Breast epithelium (tissue), 4 donors: ENCODE measurements around the gene DSCAML1. TPM values are rescaled to one million over a fixed set of nuclear protein-coding genes. Genes with fewer than 3 reads are reported as not detected.

ENCODE experiments used
- DNase-seq, 2 donors: peaks; one replicate each; pipeline ENCODE4 v3.0.0-alpha.2; 2019; ENCODE audit warnings: low spot score in 2 of 2
- H3K27ac ChIP-seq, 2 donors: fragments of 200-600 bp; sonication (generic) in 1 of 2; one replicate each; pipeline ENCODE4 v1.5.1; 2016 to 2019; ENCODE audit warnings: mild to moderate bottlenecking in 1 of 2
- H3K27me3 ChIP-seq, 2 donors: fragments of 200-600 bp; sonication (generic) in 1 of 2; one replicate each; pipeline versions ENCODE4 v1.5.1 to v1.6.0; 2017 to 2019; ENCODE audit warnings: control low read depth in 1 of 2, mild to moderate bottlenecking in 1 of 2
- H3K36me3 ChIP-seq: fragments of 200-600 bp; one replicate; pipeline ENCODE4 v1.5.1; 2019
- H3K4me1 ChIP-seq, 2 donors: fragments of 200-600 bp; sonication (generic); one replicate each; pipeline ENCODE4 v1.5.1; 2016 to 2019; ENCODE audit warnings: control low read depth in 1 of 2
- H3K4me3 ChIP-seq, 3 donors: fragments of 200-600 bp; sonication (generic); 1 replicate in 2 of 3; 2 replicates in 1 of 3; pipeline ENCODE4 v1.5.1; 2016 to 2019; ENCODE audit warnings: mild to moderate bottlenecking in 3 of 3, moderate library complexity in 2 of 3
- H3K9me3 ChIP-seq, 2 donors: fragments of 200-600 bp; sonication (generic) in 1 of 2; one replicate each; pipeline ENCODE4 v1.5.1; 2016 to 2019; ENCODE audit warnings: control low read depth in 1 of 2
- CTCF ChIP-seq, 3 donors: fragments of 450-650 bp; IDR thresholded peaks; one replicate each; pipeline ENCODE4 v1.5.1; 2016 to 2017; ENCODE audit warnings: antibody characterized with exemption in 3 of 3, mild to moderate bottlenecking in 3 of 3, moderate library complexity in 3 of 3
- POLR2A ChIP-seq: fragments of 450-650 bp; IDR thresholded peaks from one replicate; pipeline ENCODE4 v1.6.1; 2016; ENCODE audit warnings: antibody characterized with exemption, mild to moderate bottlenecking, moderate library complexity
- POLR2AphosphoS5 ChIP-seq, 3 donors: sonication (generic); formaldehyde crosslinking; IDR thresholded peaks; one replicate each; pipeline ENCODE4 v1.6.1; 2017; ENCODE audit warnings: antibody characterized with exemption in 3 of 3
- intact Hi-C: fragments of 100-400 bp; cut with DNase I; formaldehyde crosslinking; loops from one replicate; pipeline ENCODE4 v1.15.1; 2023; ENCODE audit warnings: low total_unique reads
- total RNA-seq, 3 donors: library from RNA; depleted of rRNA; stranded (reverse); fragments of >200 nt; gene quantifications; one replicate each; pipeline ENCODE4 v1.1.0, GENCODE V29; 2016

The DSCAML1 gene
- total RNA-seq, 3 donors from 2014 or later = 0.33 to 1.8 (median 0.64) TPM

- H3K36me3 ChIP-seq = no peaks in the 10 kb centered on the region
- no peaks in the 10 kb centered on the region for H3K9me3 ChIP-seq
- no peak overlapping the region for H3K4me3 ChIP-seq
- H3K27me3 ChIP-seq = no peaks in the 10 kb centered on the region
- TF ChIP-seq POLR2A (no peak), CTCF (IDR thresholded peaks at IDR 0.05) (no peak), POLR2AphosphoS5 (IDR thresholded peaks at IDR 0.05) (no peak)
- no peak for DNase-seq
- H3K4me1 ChIP-seq = no peaks in the 10 kb centered on the region
- H3K27ac ChIP-seq = no peak overlapping the region
- intact Hi-C loops = no loop called here
These were observed 287.5 kb downstream of the DSCAML1 start for GRCh38 chr11:117509543-117509942.

GRCh38 chr11:117506971-117507370 lies 290.0 kb downstream of the DSCAML1 start:
- Histone ChIP-seq H3K4me3 (no peak overlapping the region), H3K27me3 (no peaks in the 10 kb centered on the region), H3K27ac (no peak overlapping the region), H3K36me3 (no peaks in the 10 kb centered on the region), H3K4me1 (no peaks in the 10 kb centered on the region), H3K9me3 (no peaks in the 10 kb centered on the region)
- intact Hi-C loops = no loop called here
- DNase-seq = no peak
- TF ChIP-seq POLR2A = no peak
- TF ChIP-seq POLR2AphosphoS5 (IDR thresholded peaks at IDR 0.05) = no peak
- no peak for TF ChIP-seq CTCF (IDR thresholded peaks at IDR 0.05)

DNA sequence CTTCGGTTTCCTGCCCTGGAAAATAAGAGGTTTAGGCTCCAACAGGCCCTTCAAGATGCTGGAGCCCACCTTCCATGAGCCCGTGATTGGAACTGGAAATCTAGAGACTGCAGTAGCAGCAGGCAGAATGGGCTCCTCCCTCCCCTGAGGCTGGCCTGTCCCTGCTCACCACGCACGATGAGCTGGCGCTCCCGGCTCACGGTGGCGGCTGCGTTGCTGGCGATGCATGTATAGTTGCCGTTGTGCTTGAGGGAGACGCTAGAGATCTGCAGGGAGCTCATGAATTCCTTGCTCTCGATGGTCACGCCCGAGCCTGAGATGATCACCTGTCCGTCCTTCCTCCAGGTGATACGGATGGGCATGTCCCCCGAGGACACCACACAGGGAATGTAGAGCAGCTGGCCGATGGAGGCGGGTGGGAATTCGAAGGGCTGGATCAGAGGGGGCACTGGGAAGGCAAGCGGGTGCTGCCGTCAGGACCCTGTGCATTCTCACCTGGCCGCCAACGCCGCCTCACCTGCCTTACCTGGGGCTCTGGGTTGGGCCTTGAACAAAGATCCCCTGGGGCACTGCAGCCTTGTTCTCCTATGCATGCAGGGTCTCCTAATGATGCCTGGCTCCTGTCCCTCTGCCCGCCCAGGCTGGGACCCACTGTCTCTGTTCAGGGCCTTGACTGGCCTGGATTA lies 291.6 kb downstream of the DSCAML1 start:
- Histone ChIP-seq H3K4me3 (no peak overlapping the region), H3K4me1 (no peaks in the 10 kb centered on the region), H3K9me3 (no peaks in the 10 kb centered on the region), H3K36me3 (no peaks in the 10 kb centered on the region), H3K27ac (no peak overlapping the region), H3K27me3 (no peaks in the 10 kb centered on the region)
- TF ChIP-seq POLR2AphosphoS5 (IDR thresholded peaks at IDR 0.05) (no peak), CTCF (IDR thresholded peaks at IDR 0.05) (no peak), POLR2A (no peak)
- intact Hi-C loops = no loop called here
- no peak for DNase-seq

DNA sequence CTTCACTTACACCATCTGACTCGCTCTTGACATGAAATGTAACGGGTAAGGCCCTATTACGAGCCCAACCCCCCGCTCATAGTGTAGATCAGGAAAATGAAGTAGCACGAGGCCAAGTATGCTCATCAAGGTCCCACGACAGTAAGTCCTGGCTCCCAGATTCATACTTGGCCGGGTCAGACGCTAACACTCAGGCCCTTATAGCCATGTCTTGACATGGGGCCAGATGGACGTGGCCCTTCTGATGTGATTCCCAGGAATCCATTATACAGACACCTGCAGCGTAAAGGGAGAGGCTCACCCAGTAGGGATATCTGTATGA lies 294.3 kb downstream of the DSCAML1 start:
- TF ChIP-seq POLR2A = no peak
- no peak for TF ChIP-seq POLR2AphosphoS5 (IDR thresholded peaks at IDR 0.05)
- TF ChIP-seq CTCF (IDR thresholded peaks at IDR 0.05) = no peak
- DNase-seq = no peak
- Histone ChIP-seq H3K27ac (no peak overlapping the region), H3K4me3 (no peak overlapping the region), H3K36me3 (no peaks in the 10 kb centered on the region), H3K9me3 (no peaks in the 10 kb centered on the region), H3K27me3 (no peaks in the 10 kb centered on the region), H3K4me1 (no peaks in the 10 kb centered on the region)
- intact Hi-C loops = no loop called here

DNA sequence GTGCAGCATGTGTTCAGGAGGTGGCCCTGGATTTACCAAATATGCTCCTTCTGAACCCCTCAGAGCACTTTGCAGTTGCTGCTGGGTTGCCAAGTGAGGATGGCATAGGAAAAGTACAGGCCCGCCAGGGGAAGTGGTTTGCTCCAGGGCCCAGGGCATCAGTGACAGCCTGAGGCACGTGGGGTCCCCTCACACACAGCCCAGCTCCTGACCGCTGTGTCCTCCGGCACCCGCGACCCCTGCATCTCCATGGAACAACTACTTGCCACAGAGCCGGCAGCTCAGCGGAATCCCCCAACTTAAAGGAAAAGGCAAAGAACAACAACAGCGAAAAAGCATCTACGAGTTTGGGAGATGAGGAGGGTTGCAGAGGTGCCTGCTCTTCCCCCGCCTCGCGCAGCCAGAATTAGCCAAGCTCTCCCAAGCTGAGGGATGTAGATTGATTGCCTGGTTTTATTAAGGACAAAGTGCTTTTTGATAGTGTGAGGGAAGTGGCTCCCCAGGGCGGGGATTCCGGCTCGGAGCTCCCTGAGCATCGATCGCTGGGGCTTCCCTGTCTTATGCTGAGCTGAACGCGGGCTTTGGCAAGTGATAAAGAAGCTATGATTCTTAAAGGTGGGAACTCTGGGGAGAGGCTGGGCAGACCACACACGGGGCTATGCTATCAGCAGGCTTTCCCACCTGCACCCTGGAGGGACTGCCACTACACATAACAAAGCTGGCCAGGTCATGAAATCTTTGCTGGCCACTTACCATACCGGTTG lies 294.8 kb downstream of the DSCAML1 start:
- Histone ChIP-seq H3K36me3 (no peaks in the 10 kb centered on the region), H3K27ac (no peak overlapping the region), H3K27me3 (no peaks in the 10 kb centered on the region), H3K4me1 (no peaks in the 10 kb centered on the region), H3K4me3 (no peak overlapping the region), H3K9me3 (no peaks in the 10 kb centered on the region)
- no peak for TF ChIP-seq CTCF (IDR thresholded peaks at IDR 0.05)
- no peak for TF ChIP-seq POLR2A
- TF ChIP-seq POLR2AphosphoS5 (IDR thresholded peaks at IDR 0.05) = no peak
- intact Hi-C loops = no loop called here
- DNase-seq = no peak
